ENCODE results near the gene PTPN13.

The PTPN13 gene

DNA sequence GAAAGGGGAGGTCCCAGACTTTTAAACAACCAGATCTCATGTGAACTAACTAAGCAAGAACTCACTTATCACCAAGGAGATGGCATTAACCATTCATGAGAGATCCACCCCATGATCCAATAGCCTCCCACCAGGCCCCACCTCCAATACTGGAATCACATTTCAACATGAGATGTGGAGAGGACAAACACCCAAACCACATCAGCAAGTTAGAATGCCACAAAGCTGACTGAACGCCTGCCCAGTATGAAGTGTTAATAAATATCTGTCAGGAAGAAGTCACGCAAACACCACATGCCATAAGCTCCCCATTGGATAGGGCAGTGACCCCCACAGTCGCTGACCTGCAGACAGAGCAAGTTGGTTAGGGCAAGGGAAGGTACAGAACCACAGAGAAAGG, 240.8 kb downstream of the PTPN13 start:
- POLR2A ChIA-PET (ENCODE audit: low non-redundant PET), result no interaction called here
- CTCF ChIA-PET, result interaction anchor here (0.7 kb wide), 1 partner anchor 807 kb away, joined by 4 read pairs; no protein-coding TSS in a partner anchor
- DNase-seq (ENCODE audit: low spot score), result no peak
- TF ChIP-seq CTCF (conservative IDR thresholded peaks at IDR 0.05; ENCODE audit: low read depth), result no peak
- no peak overlapping the region for H3K27ac ChIP-seq

DNA sequence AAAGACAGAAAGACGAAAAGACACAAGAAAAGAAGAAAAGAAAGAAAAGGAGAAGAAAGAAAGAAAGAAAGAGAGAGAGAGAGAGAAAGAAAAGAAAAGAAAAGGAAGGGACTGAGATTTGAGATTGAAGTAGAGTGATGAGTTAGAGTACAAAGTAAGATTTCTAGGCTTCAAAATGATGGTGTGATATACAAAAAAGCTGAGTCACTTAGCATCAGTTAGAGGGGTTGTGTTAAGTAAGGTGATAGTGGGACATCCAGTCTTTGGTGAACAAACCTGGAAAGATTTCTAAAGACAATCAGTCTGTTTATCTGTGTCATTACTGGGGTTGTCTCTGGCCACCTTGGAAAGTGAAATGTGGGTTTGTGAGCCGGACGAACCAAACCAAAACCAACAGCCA, 241.6 kb downstream of the PTPN13 start:
- CTCF ChIA-PET, result interaction anchor here (0.7 kb wide), 1 partner anchor 806 kb away, joined by 4 read pairs; no protein-coding TSS in a partner anchor
- no peak overlapping the region for H3K27ac ChIP-seq
- POLR2A ChIA-PET (ENCODE audit: low non-redundant PET), result no interaction called here
- no peak for TF ChIP-seq CTCF (conservative IDR thresholded peaks at IDR 0.05; ENCODE audit: low read depth)
- no peak for DNase-seq (ENCODE audit: low spot score)

DNA sequence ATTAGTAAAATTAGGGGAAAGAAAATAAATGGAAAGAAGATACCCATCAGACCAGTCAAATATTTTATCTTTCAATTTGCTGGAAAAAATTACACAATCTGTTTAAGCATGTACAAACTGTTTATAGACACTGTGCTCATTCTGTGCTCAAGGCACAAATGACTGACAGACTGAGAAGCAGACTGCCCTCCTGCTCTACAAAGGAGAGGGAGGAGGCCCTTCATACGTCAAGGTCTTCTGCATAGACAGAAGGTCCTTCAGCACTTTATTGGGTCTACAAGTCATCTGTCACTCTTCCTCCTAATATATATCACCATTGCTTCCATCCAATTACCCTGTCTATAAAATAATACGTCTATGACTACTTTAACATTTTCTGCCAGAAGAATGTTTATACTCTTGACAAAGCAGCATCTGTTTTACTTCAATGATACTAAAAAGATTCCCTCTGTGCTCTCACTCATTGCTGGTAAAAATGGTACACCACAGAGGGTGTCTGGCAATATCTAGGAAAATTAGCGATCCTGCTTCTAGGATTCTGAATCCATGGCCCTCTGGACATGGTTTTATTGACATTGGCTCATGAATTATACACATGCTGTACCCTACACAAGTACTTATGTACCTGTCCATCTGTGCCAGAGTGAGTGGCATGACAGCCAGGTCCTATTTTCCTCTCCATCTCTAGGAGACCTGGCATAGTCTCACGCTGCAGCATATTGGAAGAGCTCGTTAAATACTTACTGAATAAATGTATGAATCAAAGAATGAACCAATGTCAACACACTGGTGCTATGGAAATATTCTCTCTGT, 243.8 kb downstream of the PTPN13 start:
- CTCF ChIA-PET, result no interaction called here
- H3K27ac ChIP-seq, result no peak overlapping the region
- POLR2A ChIA-PET (ENCODE audit: low non-redundant PET), result no interaction called here
- no peak for TF ChIP-seq CTCF (conservative IDR thresholded peaks at IDR 0.05; ENCODE audit: low read depth)
- no peak for DNase-seq (ENCODE audit: low spot score)

- no peak overlapping the region for H3K27ac ChIP-seq
- no peak for TF ChIP-seq CTCF (conservative IDR thresholded peaks at IDR 0.05; ENCODE audit: low read depth)
- ChIA-PET CTCF (no interaction called here), POLR2A (ENCODE audit: low non-redundant PET) (no interaction called here)
- no peak for DNase-seq (ENCODE audit: low spot score)
These were observed 246.7 kb downstream of the PTPN13 start for GRCh38 chr4:86840858-86841257.

DNA sequence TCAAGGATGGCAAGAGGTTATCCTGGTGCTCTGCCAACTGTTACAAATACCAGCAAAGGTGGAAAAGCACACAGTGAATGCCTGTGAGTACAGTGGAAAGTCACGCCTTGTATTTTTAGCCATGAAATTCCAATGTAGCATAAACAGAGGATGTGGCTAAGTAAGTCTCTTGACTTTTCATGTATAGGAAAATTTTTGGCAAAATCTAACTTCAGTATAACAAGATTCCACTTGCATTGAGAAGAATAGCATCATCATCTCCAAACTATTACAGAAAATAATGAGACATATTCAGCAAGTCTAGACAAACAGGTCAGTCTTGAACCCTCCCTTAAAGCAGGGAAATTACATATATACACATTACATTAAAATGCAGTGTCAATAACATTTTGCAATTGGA, 247.2 kb downstream of the PTPN13 start:
- H3K27ac ChIP-seq, result no peak overlapping the region
- ChIA-PET CTCF (no interaction called here), POLR2A (ENCODE audit: low non-redundant PET) (no interaction called here)
- DNase-seq (ENCODE audit: low spot score), result peak; percentile 46
- no peak for TF ChIP-seq CTCF (conservative IDR thresholded peaks at IDR 0.05; ENCODE audit: low read depth)

- no peak for TF ChIP-seq CTCF (conservative IDR thresholded peaks at IDR 0.05; ENCODE audit: low read depth)
- CTCF ChIA-PET, result interaction anchor here (0.6 kb wide), 1 partner anchor 52 kb away, joined by 3 read pairs; no protein-coding TSS in a partner anchor
- POLR2A ChIA-PET (ENCODE audit: low non-redundant PET), result no interaction called here
- peak; percentile 49 for DNase-seq (ENCODE audit: low spot score)
- H3K27ac ChIP-seq, result peak overlapping the region; percentile 70
These were observed 251.5 kb downstream of the PTPN13 start for GRCh38 chr4:86845593-86845992.

Measured in RWPE1 (cell line).